Breast epithelium (tissue), 4 donors: ENCODE results near the gene PHLDA1. TPM values are rescaled to one million over a fixed set of nuclear protein-coding genes. Genes with fewer than 3 reads are reported as not detected.
A peak's percentile ranks its signal among the peaks of the same experiment; 100 is the strongest.

Source experiments
- DNase-seq, 2 donors: peaks; one replicate each; pipeline ENCODE4 v3.0.0-alpha.2; 2019; ENCODE audit warnings: low spot score in 2 of 2
- H3K27ac ChIP-seq, 2 donors: fragments of 200-600 bp; sonication (generic) in 1 of 2; one replicate each; pipeline ENCODE4 v1.5.1; 2016 to 2019; ENCODE audit warnings: mild to moderate bottlenecking in 1 of 2
- H3K27me3 ChIP-seq, 2 donors: fragments of 200-600 bp; sonication (generic) in 1 of 2; one replicate each; pipeline versions ENCODE4 v1.5.1 to v1.6.0; 2017 to 2019; ENCODE audit warnings: control low read depth in 1 of 2, mild to moderate bottlenecking in 1 of 2
- H3K36me3 ChIP-seq: fragments of 200-600 bp; one replicate; pipeline ENCODE4 v1.5.1; 2019
- H3K4me1 ChIP-seq, 2 donors: fragments of 200-600 bp; sonication (generic); one replicate each; pipeline ENCODE4 v1.5.1; 2016 to 2019; ENCODE audit warnings: control low read depth in 1 of 2
- H3K4me3 ChIP-seq, 3 donors: fragments of 200-600 bp; sonication (generic); 1 replicate in 2 of 3; 2 replicates in 1 of 3; pipeline ENCODE4 v1.5.1; 2016 to 2019; ENCODE audit warnings: mild to moderate bottlenecking in 3 of 3, moderate library complexity in 2 of 3
- H3K9me3 ChIP-seq, 2 donors: fragments of 200-600 bp; sonication (generic) in 1 of 2; one replicate each; pipeline ENCODE4 v1.5.1; 2016 to 2019; ENCODE audit warnings: control low read depth in 1 of 2
- CTCF ChIP-seq, 3 donors: fragments of 450-650 bp; IDR thresholded peaks; one replicate each; pipeline ENCODE4 v1.5.1; 2016 to 2017; ENCODE audit warnings: antibody characterized with exemption in 3 of 3, mild to moderate bottlenecking in 3 of 3, moderate library complexity in 3 of 3
- POLR2A ChIP-seq: fragments of 450-650 bp; IDR thresholded peaks from one replicate; pipeline ENCODE4 v1.6.1; 2016; ENCODE audit warnings: antibody characterized with exemption, mild to moderate bottlenecking, moderate library complexity
- POLR2AphosphoS5 ChIP-seq, 3 donors: sonication (generic); formaldehyde crosslinking; IDR thresholded peaks; one replicate each; pipeline ENCODE4 v1.6.1; 2017; ENCODE audit warnings: antibody characterized with exemption in 3 of 3
- intact Hi-C: fragments of 100-400 bp; cut with DNase I; formaldehyde crosslinking; loops from one replicate; pipeline ENCODE4 v1.15.1; 2023; ENCODE audit warnings: low total_unique reads
- total RNA-seq, 3 donors: library from RNA; depleted of rRNA; stranded (reverse); fragments of >200 nt; gene quantifications; one replicate each; pipeline ENCODE4 v1.1.0, GENCODE V29; 2016

PHLDA1 gene
- 10 to 100 TPM in 2 of 3 donors, 1 to 10 TPM in 1; 5.8 to 32.6 (median 23.6) TPM for total RNA-seq

DNA sequence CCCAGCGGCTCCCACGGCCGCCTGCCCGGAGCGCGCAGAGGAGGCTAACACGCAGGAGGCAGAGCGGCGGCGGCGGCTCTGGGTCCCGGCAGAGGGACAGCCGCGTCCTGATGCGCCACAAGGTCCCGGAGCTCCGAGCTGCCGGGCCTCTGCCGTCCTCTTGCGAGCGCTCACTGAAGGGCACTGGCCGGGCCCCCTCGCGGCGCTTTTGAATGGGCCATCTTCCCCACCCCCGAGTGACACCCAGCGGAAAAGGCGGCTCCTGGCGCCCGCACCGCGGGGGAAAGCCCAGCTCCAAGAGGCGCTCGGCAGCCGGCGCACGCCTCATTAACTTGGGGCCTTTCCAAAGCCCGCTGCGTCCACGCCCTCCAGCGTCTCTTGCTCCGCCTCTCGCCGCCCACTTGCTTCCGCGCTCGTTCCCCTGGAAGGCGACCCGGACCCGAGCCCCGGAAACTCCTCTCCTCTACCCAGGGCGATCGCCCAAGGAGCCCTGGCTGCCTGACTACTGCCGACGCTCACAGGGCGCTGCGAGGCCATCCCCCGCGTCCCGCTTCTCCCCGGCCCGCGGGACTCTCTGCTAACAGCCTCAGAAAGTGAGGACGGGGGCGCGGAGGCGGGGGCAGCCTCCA, at the start of gene PHLDA1:
TSS of gene PHLDA1 (minus strand) at position 363 of the 629 bp plus-strand sequence.
- Histone ChIP-seq H3K4me3 (peak within 1 kb of the TSS; percentile 60 to 95 (median 82)), H3K36me3 (no peaks in the 10 kb centered on the region), H3K4me1 (no peaks in the 10 kb centered on the region), H3K27me3 (no peaks in the 10 kb centered on the region), H3K27ac (peak within 1 kb of the TSS; percentile 99 to 100), H3K9me3 (no peaks in the 10 kb centered on the region)
- intact Hi-C loops = no loop called here
- peak; percentile 85 to 93 for DNase-seq
- TF ChIP-seq POLR2A (peak; percentile 63), CTCF (IDR thresholded peaks at IDR 0.05) (peak in 2 of 3 donors; percentile 54 to 69), POLR2AphosphoS5 (IDR thresholded peaks at IDR 0.05) (peak; percentile 32 to 92 (median 66))

GRCh38 chr12:76080729-76081415, 49.3 kb upstream of the PHLDA1 start:
- peaks cover 0 to 13% of the 10 kb centered on the region in 2 donors for H3K9me3 ChIP-seq
- no peaks in the 10 kb centered on the region for H3K36me3 ChIP-seq
- H3K27me3 ChIP-seq = no peaks in the 10 kb centered on the region
- no peak for DNase-seq
- TF ChIP-seq CTCF (IDR thresholded peaks at IDR 0.05) = no peak
- TF ChIP-seq POLR2AphosphoS5 (IDR thresholded peaks at IDR 0.05) = no peak
- TF ChIP-seq POLR2A = no peak
- H3K4me3 ChIP-seq = no peak overlapping the region
- H3K4me1 ChIP-seq = peaks cover 0 to 4% of the 10 kb centered on the region in 2 donors
- H3K27ac ChIP-seq = no peak overlapping the region
- intact Hi-C loops = no loop called here

- no peaks in the 10 kb centered on the region for H3K27me3 ChIP-seq
- no peak overlapping the region for H3K27ac ChIP-seq
- TF ChIP-seq POLR2A = no peak
- H3K36me3 ChIP-seq = no peaks in the 10 kb centered on the region
- intact Hi-C loops = no loop called here
- H3K4me3 ChIP-seq = no peak overlapping the region
- no peak for DNase-seq
- peaks cover 0 to 13% of the 10 kb centered on the region in 2 donors for H3K9me3 ChIP-seq
- peaks cover 0 to 4% of the 10 kb centered on the region in 2 donors for H3K4me1 ChIP-seq
Measured at GRCh38 chr12:76080017-76080728, 48.6 kb upstream of the PHLDA1 start.

- Histone ChIP-seq H3K4me1 (peaks cover 0 to 4% of the 10 kb centered on the region in 2 donors), H3K27ac (no peak overlapping the region), H3K9me3 (peaks cover 0 to 13% of the 10 kb centered on the region in 2 donors), H3K4me3 (no peak overlapping the region), H3K27me3 (no peaks in the 10 kb centered on the region), H3K36me3 (no peaks in the 10 kb centered on the region)
- intact Hi-C loops = no loop called here
- DNase-seq = no peak
- TF ChIP-seq POLR2A (no peak), POLR2AphosphoS5 (IDR thresholded peaks at IDR 0.05) (no peak), CTCF (IDR thresholded peaks at IDR 0.05) (no peak)
Measured at GRCh38 chr12:76078748-76079147, 47.2 kb upstream of the PHLDA1 start.

GRCh38 chr12:76075448-76075847, 43.9 kb upstream of the PHLDA1 start:
- H3K27me3 ChIP-seq = no peaks in the 10 kb centered on the region
- no peaks in the 10 kb centered on the region for H3K36me3 ChIP-seq
- no peaks in the 10 kb centered on the region for H3K4me1 ChIP-seq
- H3K4me3 ChIP-seq = no peak overlapping the region
- TF ChIP-seq CTCF (IDR thresholded peaks at IDR 0.05) (no peak), POLR2A (no peak), POLR2AphosphoS5 (IDR thresholded peaks at IDR 0.05) (no peak)
- no peak for DNase-seq
- no peak overlapping the region for H3K27ac ChIP-seq
- peaks cover 0 to 13% of the 10 kb centered on the region in 2 donors for H3K9me3 ChIP-seq
- intact Hi-C loops = no loop called here
